Activated CD8-positive, alpha-beta memory T cell treated with anti-CD3 and anti-CD28 coated beads for 48 hours (primary cell): ENCODE measurements around the gene IGSF3.

Source experiments
- DNase-seq, 3 experiments: peaks; one replicate each; pipeline ENCODE4 v3.0.0-alpha.2; 2020; ENCODE audit warnings: low read depth in 2 of 3, low spot score in 2 of 3

IGSF3 gene

GRCh38 chr1:116561563-116561962 is 106.0 kb downstream of the IGSF3 start:
- DNase-seq, result no peak

GRCh38 chr1:116560704-116561490 is 106.6 kb downstream of the IGSF3 start:
- DNase-seq, result no peak

GRCh38 chr1:116559304-116559761 is 108.2 kb downstream of the IGSF3 start:
- no peak for DNase-seq

- DNase-seq, result no peak
These were observed 109.0 kb downstream of the IGSF3 start for GRCh38 chr1:116558571-116558970.

GRCh38 chr1:116558140-116558549 is 109.4 kb downstream of the IGSF3 start:
- no peak for DNase-seq

GRCh38 chr1:116557323-116557878 is 110.1 kb downstream of the IGSF3 start:
- DNase-seq, result no peak

GRCh38 chr1:116556289-116557006 is 111.1 kb downstream of the IGSF3 start:
- peak in 2 of 3 experiments; percentile 33 to 51 for DNase-seq

GRCh38 chr1:116554924-116555323 is 112.6 kb downstream of the IGSF3 start:
- DNase-seq, result no peak

- no peak for DNase-seq
These were observed 114.0 kb downstream of the IGSF3 start for GRCh38 chr1:116553386-116554115.

GRCh38 chr1:116546354-116546977 is 121.1 kb downstream of the IGSF3 start:
- no peak for DNase-seq

GRCh38 chr1:116545359-116545705 is 122.2 kb downstream of the IGSF3 start:
- DNase-seq, result no peak

GRCh38 chr1:116544588-116545358 is 122.8 kb downstream of the IGSF3 start:
- DNase-seq, result no peak

- no peak for DNase-seq
These were observed 127.4 kb downstream of the IGSF3 start for GRCh38 chr1:116540088-116540487.

- DNase-seq, result no peak
These were observed 129.0 kb downstream of the IGSF3 start for GRCh38 chr1:116538544-116538943.

GRCh38 chr1:116537898-116538297 is 129.6 kb downstream of the IGSF3 start:
- DNase-seq, result no peak

- DNase-seq, result no peak
These were observed 130.3 kb downstream of the IGSF3 start for GRCh38 chr1:116537040-116537831.

GRCh38 chr1:116534014-116534739 is 133.4 kb downstream of the IGSF3 start:
- no peak for DNase-seq

GRCh38 chr1:116533429-116533820 is 134.1 kb downstream of the IGSF3 start:
- DNase-seq, result no peak
